HG03060 (cell line): Measurements from ENCODE around the gene RABGGTA.
"Not testable (repeated sequence)": the region's sequence is repeated elsewhere in the genome, so short reads cannot be mapped to it uniquely, and the experiment has no call there.

Source experiments
- ATAC-seq: cut with Tn5 transposase; IDR thresholded peaks from one replicate; pipeline ENCODE4 v1.9.1; 2021; ENCODE audit warnings: low read depth, moderate number of reproducible peaks; ENCODE audit not compliant: unreplicated experiment

Gene RABGGTA

DNA sequence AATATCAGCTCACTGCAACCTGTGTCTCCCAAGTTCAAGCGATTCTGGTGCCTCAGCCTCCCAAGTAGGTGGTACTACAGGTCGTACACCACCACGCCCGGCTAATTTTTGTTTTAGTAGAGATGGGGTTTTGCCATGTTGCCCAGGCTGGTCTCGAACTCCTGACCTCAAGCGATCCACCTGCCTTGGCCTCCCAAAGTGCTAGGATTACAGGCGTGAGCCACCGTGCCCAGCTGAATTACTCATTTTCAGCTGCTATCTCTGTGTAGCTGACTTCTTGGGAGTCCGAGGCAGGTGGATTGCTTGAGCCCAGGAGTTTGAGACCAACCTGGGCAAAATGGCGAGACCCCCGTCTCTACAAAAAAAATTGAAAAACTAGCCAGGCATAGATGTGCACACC is 26.0 kb downstream of the RABGGTA start:
- ATAC-seq: not testable (repeated sequence)

GRCh38 chr14:24243336-24243836 is 28.0 kb downstream of the RABGGTA start:
- no peak for ATAC-seq

- ATAC-seq: peak; percentile 49
Observed at GRCh38 chr14:24241829-24242443, 29.5 kb downstream of the RABGGTA start.

GRCh38 chr14:24240110-24240918 is 31.1 kb downstream of the RABGGTA start:
- no peak for ATAC-seq

DNA sequence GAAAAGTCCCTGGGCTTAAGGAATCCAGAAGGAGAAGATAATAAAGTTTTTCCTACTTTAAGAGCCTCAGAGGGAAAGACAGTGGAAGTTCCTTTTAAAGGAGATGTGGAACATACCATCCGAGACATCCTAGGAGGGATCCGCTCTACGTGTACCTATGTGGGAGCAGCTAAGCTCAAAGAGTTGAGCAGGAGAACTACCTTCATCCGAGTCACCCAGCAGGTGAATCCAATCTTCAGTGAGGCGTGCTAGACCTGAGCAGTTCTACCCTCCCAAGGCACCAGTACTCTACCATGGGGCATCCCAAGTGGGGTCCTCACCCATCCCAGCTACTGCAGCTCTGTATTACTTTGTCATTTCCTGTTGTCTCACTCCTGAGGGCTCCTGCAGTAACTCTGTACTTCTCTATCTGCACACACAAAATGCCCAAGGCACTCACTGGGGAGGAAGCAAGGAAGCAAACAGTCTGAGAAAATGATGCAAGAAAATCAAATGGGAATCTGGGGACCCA is 32.8 kb downstream of the RABGGTA start:
- ATAC-seq: no peak

- ATAC-seq: no peak
Observed at GRCh38 chr14:24238123-24238522, 33.3 kb downstream of the RABGGTA start.

DNA sequence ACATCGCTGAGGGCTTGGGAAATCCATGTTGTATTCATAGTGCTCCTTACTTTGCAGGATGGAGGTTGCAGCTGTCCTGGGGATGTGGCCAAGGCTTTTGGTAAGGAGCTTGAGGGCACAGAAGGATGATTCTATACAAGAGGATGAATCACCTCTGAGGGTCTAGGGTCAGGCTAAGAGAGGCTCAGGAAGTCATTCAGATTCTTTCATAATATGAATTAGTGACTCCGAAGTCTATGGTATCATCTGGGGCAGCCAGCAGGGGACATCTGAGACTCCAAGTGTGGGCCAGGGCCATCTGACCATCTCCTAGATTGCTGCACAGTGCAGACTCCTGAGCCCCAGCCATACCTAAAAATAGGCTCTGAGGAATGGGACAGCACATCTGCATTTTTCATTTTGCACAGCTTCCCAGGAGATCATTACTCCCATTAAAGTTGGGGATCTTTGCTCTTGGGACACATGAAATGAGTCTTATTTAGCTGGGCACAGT is 33.9 kb downstream of the RABGGTA start:
- ATAC-seq: no peak

DNA sequence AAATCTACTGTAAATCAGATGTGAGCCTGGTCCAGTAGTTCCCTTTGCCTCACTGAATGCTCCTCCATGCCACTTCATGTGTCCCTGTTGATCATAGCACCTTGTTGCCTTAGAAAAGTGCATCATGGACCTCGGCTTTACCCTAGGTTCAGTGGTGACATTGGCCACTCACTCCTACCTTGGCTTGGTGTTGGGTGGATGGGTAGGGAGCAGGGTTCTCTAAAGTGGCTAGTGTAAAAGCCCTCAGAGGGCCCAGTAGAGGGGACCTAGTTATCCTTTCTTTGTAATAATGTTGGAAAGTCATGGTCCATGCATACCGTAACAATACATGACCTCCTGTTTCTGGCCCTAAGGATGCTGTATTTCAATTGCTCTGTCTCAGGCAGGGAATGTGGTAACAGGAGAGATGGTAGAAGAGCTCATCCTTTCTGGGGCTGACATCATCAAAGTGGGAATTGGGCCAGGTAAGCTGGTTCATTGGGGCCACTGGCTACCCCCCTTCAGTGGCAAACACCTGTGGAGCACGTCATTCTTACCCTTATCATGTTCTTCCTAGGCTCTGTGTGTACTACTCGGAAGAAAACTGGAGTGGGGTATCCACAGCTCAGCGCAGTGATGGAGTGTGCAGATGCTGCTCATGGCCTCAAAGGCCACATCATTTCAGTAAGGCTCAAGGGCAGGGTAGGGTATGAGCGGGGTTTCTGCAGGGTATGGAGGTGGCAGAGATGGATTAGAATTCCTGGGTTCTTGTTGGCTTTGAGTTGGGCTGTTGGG is 34.5 kb downstream of the RABGGTA start:
- no peak for ATAC-seq

DNA sequence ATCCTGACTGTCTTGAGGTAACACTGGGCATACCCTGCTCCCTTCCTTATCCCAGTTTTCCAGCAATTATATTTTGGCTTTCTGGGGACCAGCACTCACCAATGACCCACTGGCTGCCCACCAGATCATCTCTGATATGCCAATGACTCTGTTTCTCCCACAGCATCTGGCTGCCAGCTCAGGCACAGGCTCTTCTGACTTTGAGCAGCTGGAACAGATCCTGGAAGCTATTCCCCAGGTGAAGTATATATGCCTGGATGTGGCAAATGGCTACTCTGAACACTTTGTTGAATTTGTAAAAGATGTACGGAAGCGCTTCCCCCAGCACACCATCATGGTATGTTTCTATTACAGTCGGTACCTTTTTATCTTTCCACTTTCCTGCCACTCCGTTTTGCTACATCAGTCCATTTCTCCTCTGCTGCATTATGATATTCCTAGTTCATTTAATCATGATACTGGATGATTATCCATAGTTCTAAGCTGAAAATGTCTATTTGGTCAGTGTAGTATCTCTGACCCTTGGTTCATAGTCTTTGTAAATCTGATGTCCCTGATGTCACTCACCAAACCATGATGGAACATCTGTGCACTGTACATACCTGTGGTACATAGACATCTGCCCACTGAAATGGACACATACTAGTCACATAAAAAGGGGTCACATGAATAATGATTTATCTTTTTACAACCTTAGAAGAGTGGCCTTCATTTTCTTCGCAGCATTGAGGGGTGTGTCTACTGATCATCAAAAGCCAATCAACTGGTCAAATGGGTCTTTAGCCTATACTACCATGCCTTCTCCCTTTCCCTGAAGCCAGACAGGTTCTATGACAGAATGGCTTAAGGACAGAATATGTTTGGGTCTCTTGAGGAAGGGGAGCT is 35.4 kb downstream of the RABGGTA start:
- ATAC-seq: no peak

GRCh38 chr14:24234095-24235005 is 37.0 kb downstream of the RABGGTA start:
- no peak for ATAC-seq

DNA sequence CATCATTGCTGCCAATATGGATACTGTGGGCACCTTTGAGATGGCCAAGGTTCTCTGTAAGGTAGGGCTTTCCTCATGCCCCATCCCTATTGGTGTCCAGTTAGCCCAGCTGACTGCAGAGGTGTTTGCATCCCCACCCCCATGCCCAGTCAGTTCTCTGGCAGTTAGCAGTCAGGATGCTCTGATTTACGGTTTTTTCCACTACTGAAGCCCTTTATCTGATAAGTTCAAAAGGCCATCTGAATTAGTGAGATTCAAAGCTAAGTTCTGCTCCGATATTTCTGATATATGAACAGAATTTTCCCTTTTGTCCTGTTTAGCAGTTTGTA is 37.9 kb downstream of the RABGGTA start:
- ATAC-seq: no peak

DNA sequence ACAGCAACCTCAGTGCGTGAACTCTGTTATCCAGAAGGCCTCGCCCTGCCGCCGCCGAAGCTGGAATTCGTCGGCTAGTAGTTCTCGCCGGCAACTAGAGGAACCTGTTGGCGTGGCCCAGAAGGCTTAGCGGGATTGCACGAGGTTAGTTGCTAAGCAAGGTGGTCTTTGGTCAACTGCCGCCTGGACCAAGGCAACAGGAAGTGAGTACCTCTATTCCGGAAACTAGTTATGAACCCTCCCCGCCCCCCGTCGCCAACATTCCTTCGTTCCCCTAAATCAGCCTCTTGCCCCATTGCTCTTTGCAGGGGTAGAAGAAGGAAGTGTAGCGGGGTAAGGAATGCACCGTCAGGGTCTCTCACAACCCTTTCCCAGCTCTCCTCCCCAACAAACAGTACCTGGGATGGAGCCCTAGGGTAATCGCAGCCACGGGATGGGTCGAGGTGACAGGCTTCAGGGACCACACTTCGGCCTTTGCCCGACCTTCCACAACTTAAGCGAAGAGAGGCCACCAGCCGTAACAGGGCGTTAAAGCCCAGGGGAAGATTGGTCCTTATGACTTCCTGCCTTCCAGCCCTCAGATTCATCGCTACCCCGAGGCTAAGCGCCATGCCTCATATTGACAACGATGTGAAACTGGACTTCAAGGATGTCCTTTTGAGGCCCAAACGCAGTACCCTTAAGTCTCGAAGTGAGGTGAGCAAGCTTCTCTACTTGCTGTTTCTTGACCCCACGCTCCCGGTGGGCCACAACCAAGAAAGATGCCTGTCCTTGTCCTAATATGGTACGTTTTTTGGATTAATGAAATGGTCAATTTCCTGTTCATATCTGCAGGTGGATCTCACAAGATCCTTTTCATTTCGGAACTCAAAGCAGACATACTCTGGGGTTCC is 38.5 kb downstream of the RABGGTA start, which contains the start of gene GMPR2:
Gene GMPR2 (plus strand): TSS at position 285 of the 893 bp plus-strand sequence. CDS start 325 bp downstream, at position 610.
- peak; percentile 25 for ATAC-seq

DNA sequence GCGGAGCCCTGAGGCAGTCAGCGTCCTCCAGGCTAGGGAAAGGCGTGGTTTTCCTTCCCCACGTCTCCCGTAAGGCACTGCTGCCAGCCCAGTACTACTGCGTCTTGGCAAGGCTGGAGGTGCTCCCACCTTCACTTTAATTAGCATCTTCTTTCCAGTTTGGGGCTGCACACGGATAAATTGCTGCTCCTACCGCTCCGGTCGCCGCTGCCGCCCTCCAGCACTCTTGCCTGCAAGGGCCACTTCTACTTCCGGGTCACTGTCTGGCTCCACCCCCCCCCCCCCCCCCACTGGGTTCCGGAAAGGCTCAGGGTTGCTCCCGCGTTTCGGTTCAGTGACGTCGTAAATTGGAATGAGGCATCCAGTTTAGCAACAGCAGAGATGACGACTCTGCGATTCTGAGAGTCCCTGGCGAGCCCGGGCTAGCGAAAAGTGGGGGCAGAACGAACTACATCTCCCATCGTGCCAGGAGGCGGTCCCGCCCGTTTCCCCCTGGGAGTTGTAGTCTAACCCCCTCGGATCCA is 39.2 kb downstream of the RABGGTA start, which contains the start of gene NEDD8:
Gene NEDD8 (minus strand): TSS at position 247 of the 524 bp plus-strand sequence. CDS start 100 bp downstream, at position 147.
- ATAC-seq: peak; percentile 58

- ATAC-seq: peak; percentile 6
Observed at GRCh38 chr14:24231263-24232120, 39.9 kb downstream of the RABGGTA start.

DNA sequence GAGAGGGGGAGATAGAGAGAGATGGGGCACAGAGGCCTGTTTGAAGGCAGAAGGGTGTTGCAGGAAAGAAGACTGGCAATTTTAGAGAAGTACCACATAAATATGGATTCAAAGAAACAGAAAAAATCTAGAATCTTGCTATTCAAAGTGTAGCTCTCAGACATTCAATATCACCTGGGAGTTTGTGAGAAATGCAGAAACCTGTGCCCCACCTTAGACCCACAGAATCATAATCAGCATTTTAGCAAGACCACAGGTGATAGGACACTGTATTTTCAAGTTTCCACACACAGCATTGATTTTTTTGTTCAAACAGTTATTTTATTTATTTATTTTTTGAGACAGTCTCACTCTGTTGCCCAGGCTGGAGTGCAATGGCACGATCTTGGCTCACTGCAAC is 42.5 kb downstream of the RABGGTA start:
- ATAC-seq: no peak

GRCh38 chr14:24226473-24226872 is 44.9 kb downstream of the RABGGTA start:
- no peak for ATAC-seq
